DND-41 (cell line): Measurements from ENCODE around the gene NFIA.

ENCODE experiments used
- CTCF ChIP-seq: IDR thresholded peaks from 2 replicates; pipeline ENCODE4 v1.5.1; 2012; ENCODE audit warnings: borderline replicate concordance, low read length, moderate library complexity, mild to moderate bottlenecking; ENCODE audit not compliant: poor library complexity, severe bottlenecking; ENCODE audit errors: extremely low read depth
- EZH2 ChIP-seq: IDR thresholded peaks from 3 replicates; pipeline ENCODE4 v1.6.1; 2012; ENCODE audit warnings: borderline replicate concordance, low read depth, mild to moderate bottlenecking, moderate library complexity, low read length, inconsistent platforms; ENCODE audit not compliant: severe bottlenecking

DNA sequence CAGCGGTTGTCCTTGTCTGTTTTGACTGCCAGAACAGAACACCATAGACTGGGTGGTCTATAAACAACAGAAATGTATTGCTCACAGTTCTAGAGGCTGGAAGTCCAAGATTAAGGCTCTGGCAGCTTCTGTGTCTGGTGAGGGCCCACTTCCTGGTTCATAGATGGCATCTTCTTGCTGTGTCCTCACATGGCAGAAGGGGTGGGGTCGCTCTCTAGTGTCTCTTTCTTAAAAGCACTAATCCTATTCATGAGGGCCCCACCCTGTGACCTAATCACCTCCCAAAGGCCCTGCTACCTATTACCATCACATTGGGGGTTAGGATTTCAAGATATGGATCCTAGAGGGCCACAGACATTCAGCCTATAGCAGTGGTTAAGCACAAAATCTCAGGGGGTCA is 304.4 kb downstream of the NFIA start:
- no peak for TF ChIP-seq CTCF
- TF ChIP-seq EZH2: no peak
